Stimulated activated naive CD4-positive, alpha-beta T cell (primary cell): ENCODE results near the gene ZKSCAN8.

Source experiments
- DNase-seq, 6 experiments: peaks; one replicate each; lab custom pipeline; 2025; lab: John Stamatoyannopoulos, UW

Gene ZKSCAN8

DNA sequence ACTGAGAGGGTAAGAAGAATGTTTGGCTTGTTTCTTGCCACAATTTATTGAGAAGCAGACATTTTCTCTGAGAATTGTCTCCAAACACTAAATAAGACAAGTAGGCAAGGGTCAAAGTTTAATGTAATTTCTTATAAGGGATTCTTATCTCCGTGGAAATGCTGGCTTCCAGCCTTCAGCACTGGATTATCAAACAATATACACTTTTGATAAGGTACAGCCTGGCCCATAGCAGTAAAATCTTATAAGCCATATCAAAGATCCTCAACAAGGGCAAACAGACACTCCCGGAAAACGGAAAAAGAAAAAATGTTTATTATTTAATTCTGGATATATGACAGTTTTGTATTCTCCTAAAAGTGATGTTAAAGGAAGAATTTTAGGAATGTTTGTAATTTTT, 64.8 kb downstream of the ZKSCAN8 start:
- DNase-seq: no peak

GRCh38 chr6:28206928-28207509, 65.3 kb downstream of the ZKSCAN8 start:
- no peak for DNase-seq

DNA sequence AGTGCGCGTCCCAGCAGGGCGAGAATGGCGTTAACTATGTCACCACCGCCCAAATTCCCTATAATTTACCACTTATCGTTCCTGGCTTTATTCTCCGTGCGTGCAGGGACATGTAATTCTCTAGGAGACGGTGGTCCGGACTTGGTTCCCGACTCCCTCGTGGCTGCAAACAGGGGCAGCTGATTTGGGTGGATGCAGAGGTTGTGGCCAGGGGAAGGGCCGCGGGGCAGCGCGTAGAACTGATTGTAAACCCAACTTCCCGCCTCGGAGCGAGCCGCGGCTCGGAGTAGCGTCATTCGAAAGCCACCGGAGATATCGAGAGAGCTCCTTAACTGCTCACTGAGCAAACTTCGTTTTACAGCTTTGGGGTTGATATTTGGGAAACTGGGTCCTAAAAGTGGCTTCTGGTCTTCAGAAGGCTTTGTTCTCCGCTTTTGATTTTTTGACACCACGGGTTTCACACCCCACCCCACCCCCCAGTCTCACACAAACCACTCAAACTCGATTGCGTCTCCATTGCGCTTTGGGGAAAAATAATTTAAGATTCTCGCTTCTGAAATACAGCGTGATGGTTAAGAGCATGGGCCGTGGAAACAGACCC, 65.9 kb downstream of the ZKSCAN8 start:
- peak in 1 of 6 experiments; percentile 9 for DNase-seq

DNA sequence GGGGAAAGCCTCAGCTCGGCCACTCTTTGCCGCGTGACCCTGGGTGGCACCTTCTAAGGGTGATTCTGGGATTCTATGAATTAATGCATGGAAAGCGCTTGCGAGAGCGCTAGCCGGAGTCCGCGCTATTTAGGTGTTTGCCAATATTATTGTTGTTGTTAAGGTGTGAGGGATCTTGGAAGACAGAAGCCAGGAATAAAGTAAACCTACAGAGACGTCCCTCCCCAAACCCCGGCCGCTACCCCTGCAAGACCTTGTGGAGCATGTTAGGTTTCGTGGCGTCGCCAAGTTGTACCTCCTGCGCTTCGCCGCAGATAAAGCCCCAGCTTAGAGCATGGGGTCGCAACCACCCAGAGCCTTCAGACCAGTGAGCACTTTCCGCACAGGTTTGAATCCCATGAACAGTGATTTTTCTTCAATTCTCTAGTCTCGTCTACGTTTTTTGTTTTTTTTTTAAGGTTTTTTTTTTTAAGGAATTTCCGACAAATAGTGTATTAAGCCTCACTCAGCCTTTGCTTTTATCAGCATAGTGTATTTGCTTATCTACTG, 66.5 kb downstream of the ZKSCAN8 start:
- no peak for DNase-seq
